Glutamatergic neuron (in vitro differentiated cells): ENCODE results near the gene TTI1. TPM values are rescaled to one million over a fixed set of nuclear protein-coding genes. Genes with fewer than 3 reads are reported as not detected.

Experiments used
- DNase-seq: peaks from one replicate; pipeline ENCODE4 v3.0.0; 2022
- H3K27ac Mint-ChIP-seq: one replicate; pipeline ENCODE4 v1.8.0; 2020; ENCODE audit warnings: mild to moderate bottlenecking, mixed read lengths, inconsistent platforms; ENCODE audit not compliant: unreplicated experiment
- H3K27me3 Mint-ChIP-seq: one replicate; pipeline ENCODE4 v1.8.0; 2020; ENCODE audit warnings: mild to moderate bottlenecking, moderate library complexity, mixed read lengths, inconsistent platforms; ENCODE audit not compliant: unreplicated experiment
- H3K36me3 Mint-ChIP-seq: one replicate; pipeline ENCODE4 v1.8.0; 2020; ENCODE audit warnings: mild to moderate bottlenecking, mixed read lengths, inconsistent platforms; ENCODE audit not compliant: unreplicated experiment
- H3K4me1 Mint-ChIP-seq: one replicate; pipeline ENCODE4 v1.8.0; 2020; ENCODE audit warnings: mild to moderate bottlenecking, low read depth, mixed read lengths, inconsistent platforms; ENCODE audit not compliant: unreplicated experiment
- H3K4me3 Mint-ChIP-seq: one replicate; pipeline ENCODE4 v1.8.0; 2020; ENCODE audit warnings: mild to moderate bottlenecking, mixed read lengths, inconsistent platforms; ENCODE audit not compliant: unreplicated experiment
- H3K9me3 Mint-ChIP-seq: one replicate; pipeline ENCODE4 v1.8.0; 2020; ENCODE audit warnings: mild to moderate bottlenecking, moderate library complexity, mixed read lengths, inconsistent platforms; ENCODE audit not compliant: unreplicated experiment
- total RNA-seq: library from RNA; stranded (reverse); fragmentation: NEBNext Ultra II Directional; extraction: Animal tissue kit (Norgen Biotek cat#: 25700); gene quantifications from one replicate; pipeline ENCODE4 v1.2.1, GENCODE V29; 2021; ENCODE audit not compliant: unreplicated experiment
- TF ChIP-seq, protein P1 (sequence below): fragments of 200-600 bp; sonication (generic); IDR thresholded peaks from one replicate; pipeline ENCODE4 v1.5.0; 2021; ENCODE audit not compliant: partially characterized antibody, unreplicated experiment

TTI1 gene
- total RNA-seq, 1 donor from 2014 or later: 22.9 TPM

DNA sequence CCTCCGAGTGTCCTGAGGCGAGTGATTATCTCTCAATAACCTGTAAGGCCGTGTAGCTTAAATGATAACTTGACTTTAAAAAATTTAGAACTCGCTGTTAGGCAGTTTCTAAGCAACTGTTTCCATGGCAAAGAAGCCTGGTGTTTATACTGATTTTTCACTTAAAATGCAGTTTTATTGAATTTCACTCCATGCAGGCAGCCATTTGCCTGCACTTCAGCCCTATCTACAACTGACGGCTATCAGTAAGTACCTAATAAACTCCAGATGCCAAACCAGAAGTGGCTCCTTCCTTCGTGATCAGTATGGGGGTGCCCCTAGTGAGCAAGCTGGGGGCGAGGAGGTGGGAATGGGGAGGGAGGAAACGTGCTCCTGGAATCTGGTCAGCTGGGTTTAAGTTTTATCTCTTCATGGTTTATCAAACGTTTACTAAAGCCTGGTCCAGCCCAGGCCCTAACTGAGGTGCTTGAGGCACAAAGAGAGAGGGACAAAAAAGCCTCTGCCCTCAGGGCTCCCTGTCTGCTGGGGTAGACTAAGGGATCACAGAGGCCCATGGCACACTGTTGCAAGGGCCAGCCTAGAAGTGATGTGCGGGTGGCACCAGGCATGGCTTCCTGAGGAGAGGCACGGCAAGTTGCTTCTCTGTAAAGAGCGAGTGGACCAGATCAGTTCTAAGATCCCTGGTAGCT lies 45.5 kb downstream of the TTI1 start:
- H3K4me1 Mint-ChIP-seq: peaks cover 57% of the 10 kb centered on the region
- H3K36me3 Mint-ChIP-seq: no peaks in the 10 kb centered on the region
- H3K4me3 Mint-ChIP-seq: peak overlapping the region; percentile 25
- DNase-seq: no peak
- TF ChIP-seq, protein P1, sequence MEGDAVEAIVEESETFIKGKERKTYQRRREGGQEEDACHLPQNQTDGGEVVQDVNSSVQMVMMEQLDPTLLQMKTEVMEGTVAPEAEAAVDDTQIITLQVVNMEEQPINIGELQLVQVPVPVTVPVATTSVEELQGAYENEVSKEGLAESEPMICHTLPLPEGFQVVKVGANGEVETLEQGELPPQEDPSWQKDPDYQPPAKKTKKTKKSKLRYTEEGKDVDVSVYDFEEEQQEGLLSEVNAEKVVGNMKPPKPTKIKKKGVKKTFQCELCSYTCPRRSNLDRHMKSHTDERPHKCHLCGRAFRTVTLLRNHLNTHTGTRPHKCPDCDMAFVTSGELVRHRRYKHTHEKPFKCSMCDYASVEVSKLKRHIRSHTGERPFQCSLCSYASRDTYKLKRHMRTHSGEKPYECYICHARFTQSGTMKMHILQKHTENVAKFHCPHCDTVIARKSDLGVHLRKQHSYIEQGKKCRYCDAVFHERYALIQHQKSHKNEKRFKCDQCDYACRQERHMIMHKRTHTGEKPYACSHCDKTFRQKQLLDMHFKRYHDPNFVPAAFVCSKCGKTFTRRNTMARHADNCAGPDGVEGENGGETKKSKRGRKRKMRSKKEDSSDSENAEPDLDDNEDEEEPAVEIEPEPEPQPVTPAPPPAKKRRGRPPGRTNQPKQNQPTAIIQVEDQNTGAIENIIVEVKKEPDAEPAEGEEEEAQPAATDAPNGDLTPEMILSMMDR: no peak
- H3K9me3 Mint-ChIP-seq: no peaks in the 10 kb centered on the region
- peak overlapping the region; percentile 50 for H3K27ac Mint-ChIP-seq
- H3K27me3 Mint-ChIP-seq: no peaks in the 10 kb centered on the region

DNA sequence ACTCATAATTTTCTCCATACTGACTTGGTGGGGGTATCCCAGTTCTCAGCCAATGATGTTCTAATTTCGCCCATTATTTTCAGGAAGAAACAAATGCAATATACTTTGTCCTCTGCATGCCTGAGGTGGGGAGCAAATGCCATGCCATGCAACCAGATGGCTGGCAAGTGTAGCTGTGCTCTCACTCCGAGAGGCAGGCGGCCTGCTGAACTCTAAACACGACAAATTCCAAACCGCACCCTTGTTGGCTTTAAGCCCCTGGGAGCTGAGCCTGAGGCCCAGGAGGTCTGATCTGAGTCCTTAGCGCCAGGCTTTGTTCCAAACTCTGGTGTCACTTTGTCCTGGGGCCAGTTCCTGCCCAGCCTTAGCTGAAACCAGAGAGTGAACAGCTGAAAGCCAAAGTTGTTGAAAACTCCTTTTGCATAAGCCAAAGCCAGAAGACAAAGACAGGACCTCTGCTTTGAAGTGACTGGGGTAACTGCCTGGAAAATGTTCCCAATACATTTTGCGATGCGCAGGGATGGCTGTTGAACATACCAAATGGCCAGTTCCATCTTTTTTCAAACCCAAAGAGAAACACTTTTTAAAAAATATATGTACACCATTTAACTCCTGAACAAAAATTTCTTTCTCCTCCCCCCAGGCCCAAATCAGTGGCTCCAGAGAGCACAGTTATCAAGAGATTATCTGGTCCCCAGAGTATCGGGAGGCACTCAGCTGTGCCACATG lies 46.2 kb downstream of the TTI1 start:
- TF ChIP-seq, protein P1: no peak
- Mint-ChIP-seq H3K27me3 (no peaks in the 10 kb centered on the region), H3K4me3 (peak overlapping the region; percentile 27), H3K27ac (no peak overlapping the region), H3K36me3 (no peaks in the 10 kb centered on the region), H3K9me3 (peaks cover 2% of the 10 kb centered on the region), H3K4me1 (peaks cover 57% of the 10 kb centered on the region)
- DNase-seq: no peak

DNA sequence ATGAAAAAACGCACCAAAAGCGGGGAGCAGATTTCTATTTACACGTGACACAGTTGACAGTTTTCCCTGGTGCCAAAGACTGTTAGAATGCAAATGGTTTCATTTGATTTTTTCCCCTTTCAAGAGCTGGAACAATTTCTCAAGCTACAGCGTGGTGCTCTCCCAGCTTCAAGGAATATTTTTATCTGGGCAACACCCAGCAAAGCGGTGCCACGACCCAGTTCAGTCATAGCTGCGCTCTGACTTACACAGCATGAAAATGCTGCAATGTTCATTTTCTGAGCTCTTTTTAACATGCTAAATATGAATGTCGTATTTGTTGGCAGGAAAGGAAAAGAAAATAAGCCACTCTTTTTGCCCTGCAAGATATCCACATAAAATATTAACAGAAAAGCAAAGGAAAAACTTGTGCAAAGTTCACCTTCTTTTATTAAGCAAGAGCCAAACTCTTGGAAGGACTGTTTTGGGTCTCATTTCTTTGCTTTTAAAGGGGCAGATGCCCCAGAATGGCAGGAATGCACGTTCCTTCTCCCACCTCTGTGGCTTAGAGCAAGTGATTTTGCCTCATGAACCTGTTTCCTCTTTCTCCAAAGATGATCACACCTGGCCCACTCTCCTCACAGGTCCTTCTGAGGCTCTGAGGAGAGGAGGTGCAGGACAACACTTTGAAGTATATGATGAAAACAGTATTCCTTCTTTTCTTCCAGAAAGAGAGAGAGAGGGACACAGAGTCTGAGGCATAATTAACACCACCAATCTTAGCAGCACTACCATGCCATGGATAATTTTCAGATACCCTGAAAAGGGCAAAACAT lies 47.0 kb downstream of the TTI1 start:
- H3K4me1 Mint-ChIP-seq: peaks cover 57% of the 10 kb centered on the region
- H3K36me3 Mint-ChIP-seq: no peaks in the 10 kb centered on the region
- peaks cover 2% of the 10 kb centered on the region for H3K27me3 Mint-ChIP-seq
- no peak for DNase-seq
- no peak overlapping the region for H3K27ac Mint-ChIP-seq
- H3K4me3 Mint-ChIP-seq: no peak overlapping the region
- peaks cover 2% of the 10 kb centered on the region for H3K9me3 Mint-ChIP-seq
- TF ChIP-seq, protein P1: no peak

DNA sequence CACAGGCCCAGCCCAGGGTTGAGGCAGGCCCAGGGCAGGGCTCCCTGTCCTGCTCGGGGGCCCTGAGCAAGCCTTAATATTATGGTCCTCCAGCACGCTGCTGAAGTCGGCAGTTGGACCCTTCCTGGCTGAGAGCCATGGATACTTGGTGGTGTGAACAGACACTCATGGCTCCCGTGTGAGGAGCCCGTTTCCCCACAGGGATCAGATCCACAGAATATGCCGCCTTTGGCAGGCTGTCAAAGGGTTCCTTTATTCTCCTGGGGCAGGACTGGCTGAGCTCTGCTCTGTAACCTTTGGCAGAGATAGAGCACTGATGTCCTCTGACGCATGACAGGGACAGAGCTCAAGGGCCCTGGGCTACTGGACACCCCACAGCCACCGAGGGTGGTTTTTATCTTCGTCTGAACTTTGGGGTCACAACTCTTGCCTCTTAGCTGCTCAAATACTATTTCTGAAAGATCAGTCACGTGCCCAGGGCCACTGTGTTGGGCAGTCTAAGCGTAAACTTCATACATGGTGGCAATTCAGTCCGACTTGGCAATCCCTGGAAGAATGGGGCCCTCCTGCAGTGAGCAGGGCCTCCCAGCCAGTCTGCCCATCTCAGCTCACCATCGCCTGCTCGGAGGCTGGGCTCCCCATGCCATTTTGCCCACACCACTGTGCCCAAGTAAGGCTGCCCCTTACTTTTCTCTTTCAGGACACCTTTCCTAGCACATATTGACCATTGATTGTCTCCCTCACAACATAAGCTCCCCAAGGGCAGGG lies 49.1 kb downstream of the TTI1 start:
- peaks cover 6% of the 10 kb centered on the region for H3K9me3 Mint-ChIP-seq

More for the DNA sequence above, 49.1 kb downstream of the TTI1 start:
- peaks cover 2% of the 10 kb centered on the region for H3K27me3 Mint-ChIP-seq
- TF ChIP-seq, protein P1: no peak
- H3K4me3 Mint-ChIP-seq: no peak overlapping the region
- H3K4me1 Mint-ChIP-seq: peaks cover 49% of the 10 kb centered on the region
- H3K27ac Mint-ChIP-seq: no peak overlapping the region
- DNase-seq: no peak
- H3K36me3 Mint-ChIP-seq: no peaks in the 10 kb centered on the region
